OCI-LY3 (cell line): ENCODE data around the gene NDRG3.

ENCODE experiments used
- CTCF ChIP-seq: fragments of 200-600, 300-600 bp; sonication (generic); IDR thresholded peaks from 2 replicates; pipeline ENCODE4 v1.5.1; 2014; ENCODE audit warnings: antibody characterized with exemption, low read length, low read depth
- EZH2phosphoT487 ChIP-seq: fragments of 200-600 bp; shearing (Covaris generic); IDR thresholded peaks from 2 replicates; pipeline ENCODE4 v1.6.1; 2018; ENCODE audit warnings: antibody characterized with exemption, mixed run types, low read depth

- no peak for TF ChIP-seq CTCF
- no peak for TF ChIP-seq EZH2phosphoT487
These were observed 1.6 kb downstream of the NDRG3 start for GRCh38 chr20:36744243-36744642.
